Measurements from ENCODE around the gene ATRAID. TPM values are rescaled to one million over a fixed set of nuclear protein-coding genes. Genes with fewer than 3 reads are reported as not detected.

The ATRAID gene
- polyA plus RNA-seq, 3 donors = 120 to 298 (median 287) TPM

DNA sequence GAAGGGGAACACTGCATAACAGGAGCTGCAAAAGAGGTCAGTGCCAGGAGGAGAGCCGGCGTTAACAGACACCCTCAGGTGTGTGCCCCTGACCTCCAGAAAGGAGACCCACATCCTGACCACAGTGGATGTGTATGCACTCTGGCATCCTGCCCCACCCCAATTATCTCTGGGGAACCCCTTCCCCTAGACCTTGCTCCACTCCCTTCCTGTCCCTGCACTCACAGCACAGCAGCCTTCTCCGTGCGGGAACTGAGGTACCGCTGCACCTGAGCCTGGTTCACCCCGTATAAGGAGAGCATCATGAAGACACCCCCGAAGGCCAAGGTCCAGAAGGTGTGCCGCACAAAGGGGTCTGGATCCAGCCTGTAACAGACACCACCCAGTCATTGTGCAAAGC is 7.3 kb upstream of the ATRAID start:
- Histone ChIP-seq H3K4me1 (ENCODE audit: control insufficient read depth in 1 of 2, insufficient read depth in 2 of 2, low read length in 2 of 2) (no peaks in the 10 kb centered on the region), H3K27me3 (ENCODE audit: control insufficient read depth in 2 of 2, insufficient read depth in 2 of 2, low read length in 2 of 2) (no peaks in the 10 kb centered on the region), H4K20me1 (ENCODE audit: insufficient read depth, low read length) (no peaks in the 10 kb centered on the region), H3K4me3 (replicated peaks in 1 of 3; ENCODE audit: low read depth in 2 of 3, low read length in 3 of 3) (no peak overlapping the region), H3K79me2 (ENCODE audit: insufficient read depth, low read length) (no peaks in the 10 kb centered on the region), H3K27ac (ENCODE audit: low read depth in 1 of 2, low read length in 2 of 2) (no peak overlapping the region), H3K9me3 (replicated peaks in 1 of 2; ENCODE audit: control insufficient read depth in 1 of 2, insufficient read depth in 1 of 2, low read length in 2 of 2) (no peaks in the 10 kb centered on the region), H3K36me3 (replicated peaks in 1 of 2; ENCODE audit: control insufficient read depth in 1 of 2, insufficient read depth in 2 of 2, low read length in 2 of 2) (peaks cover 72 to 94% of the 10 kb centered on the region in 2 donors), H3K4me2 (replicated peaks; ENCODE audit: extremely low read depth, low read length, poor library complexity, severe bottlenecking) (no peak overlapping the region), H3K9ac (ENCODE audit: insufficient read depth, low read length, poor library complexity, severe bottlenecking) (no peak overlapping the region), H2AFZ (ENCODE audit: insufficient read depth, low read depth, low read length, poor library complexity, severe bottlenecking) (no peak overlapping the region)
- DNase-seq = no peak
- H3K27me3 Mint-ChIP-seq (ENCODE audit: low read depth in 3 of 3) = no peaks in the 10 kb centered on the region
- H3K36me3 Mint-ChIP-seq = peaks cover 72 to 73% of the 10 kb centered on the region in 2 donors
- H3K4me1 Mint-ChIP-seq = no peaks in the 10 kb centered on the region
- no peaks in the 10 kb centered on the region for H3K9me3 Mint-ChIP-seq
- H3K4me3 Mint-ChIP-seq = no peak overlapping the region
- 97% methylated on average over 4 of the region's 8 CpGs for WGBS (ENCODE audit: insufficient coverage)
- intact Hi-C loops (cut with micrococcal nuclease) = no loop called here
- TF ChIP-seq CTCF (IDR thresholded peaks at IDR 0.05) = no peak
- H3K27ac Mint-ChIP-seq = no peak overlapping the region

GRCh38 chr2:27205206-27205605 is 6.6 kb upstream of the ATRAID start:
- H3K79me2 ChIP-seq (ENCODE audit: insufficient read depth, low read length) = no peaks in the 10 kb centered on the region
- WGBS (ENCODE audit: insufficient coverage) = 93% methylated on average over 6 of the region's 8 CpGs
- no peaks in the 10 kb centered on the region for H3K27me3 ChIP-seq (ENCODE audit: control insufficient read depth in 2 of 2, insufficient read depth in 2 of 2, low read length in 2 of 2)
- no peak overlapping the region for H3K9ac ChIP-seq (ENCODE audit: insufficient read depth, low read length, poor library complexity, severe bottlenecking)
- DNase-seq = no peak
- TF ChIP-seq CTCF (IDR thresholded peaks at IDR 0.05) = no peak
- no peaks in the 10 kb centered on the region for H3K9me3 Mint-ChIP-seq
- no peak overlapping the region for H2AFZ ChIP-seq (ENCODE audit: insufficient read depth, low read depth, low read length, poor library complexity, severe bottlenecking)
- H3K27ac Mint-ChIP-seq = no peak overlapping the region
- no peaks in the 10 kb centered on the region for H3K27me3 Mint-ChIP-seq (ENCODE audit: low read depth in 3 of 3)
- no peak overlapping the region for H3K4me3 Mint-ChIP-seq
- no peaks in the 10 kb centered on the region for H3K4me1 ChIP-seq (ENCODE audit: control insufficient read depth in 1 of 2, insufficient read depth in 2 of 2, low read length in 2 of 2)
- H3K4me3 ChIP-seq (replicated peaks in 1 of 3; ENCODE audit: low read depth in 2 of 3, low read length in 3 of 3) = no peak overlapping the region
- intact Hi-C loops (cut with micrococcal nuclease) = no loop called here
- no peak overlapping the region for H3K4me2 ChIP-seq (replicated peaks; ENCODE audit: extremely low read depth, low read length, poor library complexity, severe bottlenecking)
- peaks cover 67 to 91% of the 10 kb centered on the region in 2 donors for H3K36me3 ChIP-seq (replicated peaks in 1 of 2; ENCODE audit: control insufficient read depth in 1 of 2, insufficient read depth in 2 of 2, low read length in 2 of 2)
- no peaks in the 10 kb centered on the region for H3K4me1 Mint-ChIP-seq
- H3K9me3 ChIP-seq (replicated peaks in 1 of 2; ENCODE audit: control insufficient read depth in 1 of 2, insufficient read depth in 1 of 2, low read length in 2 of 2) = no peaks in the 10 kb centered on the region
- peaks cover 66 to 71% of the 10 kb centered on the region in 2 donors for H3K36me3 Mint-ChIP-seq
- no peaks in the 10 kb centered on the region for H4K20me1 ChIP-seq (ENCODE audit: insufficient read depth, low read length)
- no peak overlapping the region for H3K27ac ChIP-seq (ENCODE audit: low read depth in 1 of 2, low read length in 2 of 2)
